BE2C (cell line): ENCODE data around the gene TRIM75.
A peak's percentile ranks its signal among the peaks of the same experiment; 100 is the strongest.
"Not testable (repeated sequence)": the region's sequence is repeated elsewhere in the genome, so short reads cannot be mapped to it uniquely, and the experiment has no call there.

Source experiments
- DNase-seq: peaks from one replicate; pipeline ENCODE4 v3.0.0-alpha.2; 2020
- H3K27me3 ChIP-seq: fragments of 250-450 bp; sonication (Bioruptor Pico); 2 replicates; pipeline ENCODE4 v1.5.1; 2020; ENCODE audit warnings: mild to moderate bottlenecking
- H3K36me3 ChIP-seq: fragments of 250-450 bp; sonication (Bioruptor Pico); 2 replicates; pipeline ENCODE4 v1.5.1; 2020; ENCODE audit warnings: mild to moderate bottlenecking
- H3K4me1 ChIP-seq: fragments of 250-450 bp; sonication (Bioruptor Pico); 2 replicates; pipeline ENCODE4 v1.5.1; 2020
- H3K4me3 ChIP-seq: 2 replicates; pipeline ENCODE4 v1.5.1; 2011; ENCODE audit warnings: low read depth, low read length
- H3K9me3 ChIP-seq: fragments of 250-450 bp; sonication (Bioruptor Pico); 2 replicates; pipeline ENCODE4 v1.5.1; 2020
- CTCF ChIP-seq: IDR thresholded peaks from 2 replicates; pipeline ENCODE4 v1.5.1; 2012; ENCODE audit warnings: mild to moderate bottlenecking, low read depth, low read length

The TRIM75 gene

GRCh38 chr4:165088366-165088765, 34.7 kb downstream of the TRIM75 start:
- DNase-seq, result no peak
- H3K4me1 ChIP-seq, result no peaks in the 10 kb centered on the region
- no peak for TF ChIP-seq CTCF
- H3K27me3 ChIP-seq, result no peaks in the 10 kb centered on the region
- H3K36me3 ChIP-seq, result peaks cover 7% of the 10 kb centered on the region; the same call in 1 of the 2 replicates
- H3K9me3 ChIP-seq, result no peaks in the 10 kb centered on the region
- H3K4me3 ChIP-seq, result no peak overlapping the region

- not testable (repeated sequence) for H3K27me3 ChIP-seq, H3K9me3 ChIP-seq, H3K4me3 ChIP-seq, DNase-seq, H3K4me1 ChIP-seq, H3K36me3 ChIP-seq
These were observed 38.5 kb downstream of the TRIM75 start for GRCh38 chr4:165092187-165092586.

DNA sequence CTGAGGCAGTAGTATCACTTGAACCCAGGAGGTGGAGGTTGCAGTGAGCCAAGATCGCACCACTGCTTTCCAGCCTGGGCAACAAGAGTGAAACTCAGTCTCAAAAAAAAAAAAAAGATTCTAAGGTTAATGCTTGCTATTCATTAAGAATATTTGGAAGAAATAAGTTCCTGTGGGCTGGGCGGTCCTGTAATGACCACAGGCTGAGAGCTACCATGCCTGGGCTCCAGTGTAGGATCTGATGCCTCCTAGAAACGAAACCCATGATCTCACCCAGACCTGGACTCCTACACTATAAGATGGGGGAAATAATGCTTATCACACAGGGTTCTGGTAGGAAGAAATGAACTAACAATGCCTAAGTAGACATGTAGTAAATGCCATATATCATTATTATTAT, 41.2 kb downstream of the TRIM75 start:
- no peak for DNase-seq
- Histone ChIP-seq H3K36me3 (no peaks in the 10 kb centered on the region; the same call in 1 of the 2 replicates), H3K9me3 (no peaks in the 10 kb centered on the region), H3K4me3 (no peak overlapping the region), H3K4me1 (no peaks in the 10 kb centered on the region), H3K27me3 (no peaks in the 10 kb centered on the region)
- no peak for TF ChIP-seq CTCF

DNA sequence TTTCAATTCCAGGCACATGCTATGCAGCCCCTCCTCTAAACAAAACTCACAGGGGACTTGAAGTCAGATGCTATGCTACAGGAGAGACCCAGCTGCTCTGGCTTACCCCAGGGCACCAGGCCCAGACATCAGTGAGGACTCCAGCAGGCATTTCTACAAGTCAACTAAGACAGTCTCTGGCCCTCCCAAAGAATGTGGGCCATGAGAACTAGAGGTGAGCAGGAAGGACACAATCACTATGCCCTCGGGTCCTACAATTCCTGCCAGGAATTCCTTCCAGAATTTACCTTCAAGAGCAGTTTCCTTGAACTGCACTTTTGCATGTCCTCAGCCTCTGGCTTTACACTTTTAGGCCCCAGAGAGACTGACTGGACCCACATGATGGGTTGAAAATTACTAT, 41.6 kb downstream of the TRIM75 start:
- no peaks in the 10 kb centered on the region for H3K27me3 ChIP-seq
- TF ChIP-seq CTCF, result no peak
- H3K9me3 ChIP-seq, result no peaks in the 10 kb centered on the region
- H3K4me3 ChIP-seq, result no peak overlapping the region
- no peak for DNase-seq
- H3K36me3 ChIP-seq, result no peaks in the 10 kb centered on the region; the same call in 1 of the 2 replicates
- no peaks in the 10 kb centered on the region for H3K4me1 ChIP-seq

- TF ChIP-seq CTCF, result peak; percentile 62
- no peak for DNase-seq
These were observed 43.1 kb downstream of the TRIM75 start for GRCh38 chr4:165096776-165097175.

DNA sequence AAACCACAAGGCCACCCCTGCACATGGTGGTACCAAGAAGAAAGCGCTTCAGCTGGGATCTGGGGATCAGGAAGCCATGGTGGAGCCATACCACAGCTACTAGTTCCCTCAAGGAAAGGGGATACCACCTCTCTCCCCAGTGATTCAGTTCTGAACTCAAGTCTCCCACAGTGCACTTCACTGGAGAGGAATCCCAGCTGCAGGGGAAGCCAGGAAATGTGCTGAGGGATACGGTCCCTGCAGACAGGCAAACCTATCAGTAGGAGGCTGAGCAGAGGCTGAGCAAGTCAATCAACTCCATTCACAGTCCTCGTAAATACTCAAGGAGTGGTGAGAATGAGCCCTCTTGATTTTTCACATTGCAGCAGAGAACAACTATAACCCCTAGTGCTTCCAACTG, 48.0 kb downstream of the TRIM75 start:
- DNase-seq, result no peak
- no peak for TF ChIP-seq CTCF

More at GRCh38 chr4:165096776-165097175, 43.1 kb downstream of the TRIM75 start:
- Histone ChIP-seq H3K36me3 (peaks cover 3% of the 10 kb centered on the region; the same call in 1 of the 2 replicates), H3K4me3 (no peak overlapping the region), H3K27me3 (no peaks in the 10 kb centered on the region), H3K4me1 (no peaks in the 10 kb centered on the region), H3K9me3 (no peaks in the 10 kb centered on the region)

GRCh38 chr4:165106518-165106917, 52.9 kb downstream of the TRIM75 start:
- no peak for DNase-seq
- H3K36me3 ChIP-seq, result peaks cover 1% of the 10 kb centered on the region; the same call in 1 of the 2 replicates
- no peak for TF ChIP-seq CTCF
- H3K9me3 ChIP-seq, result no peaks in the 10 kb centered on the region
- H3K27me3 ChIP-seq, result no peaks in the 10 kb centered on the region
- no peaks in the 10 kb centered on the region for H3K4me1 ChIP-seq
- H3K4me3 ChIP-seq, result no peak overlapping the region

More for the DNA sequence above, 48.0 kb downstream of the TRIM75 start:
- no peaks in the 10 kb centered on the region for H3K4me1 ChIP-seq
- H3K4me3 ChIP-seq, result no peak overlapping the region
- no peaks in the 10 kb centered on the region for H3K27me3 ChIP-seq
- no peaks in the 10 kb centered on the region for H3K9me3 ChIP-seq
- peaks cover 3% of the 10 kb centered on the region; the same call in 1 of the 2 replicates for H3K36me3 ChIP-seq
